K562 (cell line): ENCODE results near the gene RDH13. TPM values are rescaled to one million over a fixed set of nuclear protein-coding genes. Genes with fewer than 3 reads are reported as not detected.

Source experiments
- ATF7 ChIP-seq: fragments of 450-650 bp; IDR thresholded peaks from 2 replicates; pipeline ENCODE4 v1.7.1; 2014; ENCODE audit warnings: mild to moderate bottlenecking, moderate library complexity
- CBX3 ChIP-seq, 2 experiments: IDR thresholded peaks; 1 replicate in 1 of 2; 2 replicates in 1 of 2; pipeline ENCODE4 v1.6.1; 2012; ENCODE audit warnings: inconsistent platforms in 2 of 2, low read length in 2 of 2, borderline replicate concordance in 1 of 2, control low read depth in 1 of 2
- CREM ChIP-seq: IDR thresholded peaks from 2 replicates; pipeline ENCODE4 v1.6.1; 2014; ENCODE audit warnings: antibody characterized with exemption, low read depth
- HDGF ChIP-seq: fragments of 450-650 bp; IDR thresholded peaks from 2 replicates; pipeline ENCODE4 v1.6.1; 2016
- HNRNPL ChIP-seq: fragments of 200-400 bp; formaldehyde crosslinking; IDR thresholded peaks from 2 replicates; pipeline ENCODE4 v1.6.1; 2017; ENCODE audit warnings: low read depth, mild to moderate bottlenecking, low read length
- KAT7 ChIP-seq: sonication (generic); formaldehyde crosslinking; IDR thresholded peaks from 2 replicates; pipeline ENCODE4 v1.8.0; 2022; ENCODE audit warnings: missing genetic modification reagents, mild to moderate bottlenecking, borderline replicate concordance
- LARP7 ChIP-seq: fragments of 450-650 bp; IDR thresholded peaks from 2 replicates; pipeline ENCODE4 v1.6.1; 2016
- MLX ChIP-seq, 2 experiments: fragments of 450-650 bp in 1 of 2; sonication (generic) in 1 of 2; formaldehyde crosslinking; conservative IDR thresholded peaks; 2 replicates each; pipeline versions ENCODE4 v1.4.0 to v1.8.1; 2020 to 2022; ENCODE audit warnings: mild to moderate bottlenecking in 1 of 2, missing genetic modification reagents in 1 of 2
- PTTG1 ChIP-seq: fragments of 450-650 bp; IDR thresholded peaks from 2 replicates; pipeline ENCODE4 v1.6.1; 2016; ENCODE audit warnings: low read depth, mild to moderate bottlenecking, missing genetic modification characterization, missing compliant biosample characterization
- RAD21 ChIP-seq, 2 experiments: fragments of 250-450 bp in 1 of 2; fragments of 450-650 bp in 1 of 2; sonication (Bioruptor Pico) in 1 of 2; formaldehyde crosslinking in 1 of 2; IDR thresholded peaks in 1 of 2; conservative IDR thresholded peaks in 1 of 2; 2 replicates each; pipeline versions ENCODE4 v1.4.0 to v1.8.0; 2020 to 2022; ENCODE audit warnings: mild to moderate bottlenecking in 2 of 2, moderate library complexity in 1 of 2
- RBM22 ChIP-seq: fragments of 200-400 bp; formaldehyde crosslinking; IDR thresholded peaks from 2 replicates; pipeline ENCODE4 v1.6.1; 2018; ENCODE audit warnings: low read length, low read depth; ENCODE audit not compliant: poor library complexity, severe bottlenecking
- RFX7 ChIP-seq: fragments of 250-450 bp; sonication (Bioruptor Pico); IDR thresholded peaks from 2 replicates; pipeline ENCODE4 v1.5.1; 2021; ENCODE audit warnings: mild to moderate bottlenecking
- SAP30 ChIP-seq: fragments of 200-600 bp; sonication (generic); IDR thresholded peaks from 2 replicates; pipeline ENCODE4 v1.6.1; 2012; ENCODE audit warnings: borderline replicate concordance, low read depth, mild to moderate bottlenecking, moderate library complexity, low read length, control low read depth, inconsistent platforms; ENCODE audit not compliant: insufficient read depth, poor library complexity, severe bottlenecking
- SMAD2 ChIP-seq: fragments of 150-350 bp; IDR thresholded peaks from 2 replicates; pipeline ENCODE4 v1.6.1; 2014; ENCODE audit warnings: low read depth, mild to moderate bottlenecking, low read length
- SMAD4 ChIP-seq: fragments of 250-450 bp; sonication (Bioruptor Pico); conservative IDR thresholded peaks from 2 replicates; pipeline ENCODE4 v1.8.0; 2021; ENCODE audit warnings: inconsistent platforms, mild to moderate bottlenecking, moderate library complexity
- SP1 ChIP-seq: sonication (generic); formaldehyde crosslinking; IDR thresholded peaks from 2 replicates; pipeline ENCODE4 v1.8.1; 2022; ENCODE audit warnings: mild to moderate bottlenecking, missing genetic modification reagents
- SRSF9 ChIP-seq: fragments of 200-400 bp; formaldehyde crosslinking; IDR thresholded peaks from 2 replicates; pipeline ENCODE4 v1.6.1; 2017; ENCODE audit warnings: low read depth, low read length, borderline replicate concordance
- TEAD4 ChIP-seq, 2 experiments: sonication (generic) in 1 of 2; formaldehyde crosslinking in 1 of 2; IDR thresholded peaks; 2 replicates each; pipeline versions ENCODE4 v1.6.1 to v1.8.0; 2012 to 2022; ENCODE audit warnings: borderline replicate concordance in 1 of 2, inconsistent platforms in 1 of 2, low read length in 1 of 2, mild to moderate bottlenecking in 1 of 2, missing genetic modification reagents in 1 of 2
- TFAM ChIP-seq: fragments of 250-450 bp; sonication (Bioruptor Pico); conservative IDR thresholded peaks from 2 replicates; pipeline ENCODE4 v1.5.0; 2021; ENCODE audit warnings: mild to moderate bottlenecking, moderate library complexity
- TOE1 ChIP-seq, 2 experiments: fragments of 450-650 bp in 1 of 2; sonication (generic) in 1 of 2; formaldehyde crosslinking in 1 of 2; IDR thresholded peaks; 2 replicates each; pipeline versions ENCODE4 v1.7.1 to v1.8.0; 2016 to 2022; ENCODE audit warnings: borderline replicate concordance in 2 of 2, mild to moderate bottlenecking in 2 of 2, antibody characterized with exemption in 1 of 2, inconsistent platforms in 1 of 2, low read depth in 1 of 2, missing genetic modification reagents in 1 of 2, moderate library complexity in 1 of 2
- ZKSCAN3 ChIP-seq: fragments of 250-450 bp; sonication (Bioruptor Pico); IDR thresholded peaks from 2 replicates; pipeline ENCODE4 v1.4.0; 2020
- ZKSCAN8 ChIP-seq: fragments of 200-800 bp; sonication (Bioruptor generic); IDR thresholded peaks from 2 replicates; pipeline ENCODE4 v1.6.1; 2016; ENCODE audit warnings: missing genetic modification characterization, missing compliant biosample characterization
- ZNF232 ChIP-seq: sonication (generic); formaldehyde crosslinking; IDR thresholded peaks from 2 replicates; pipeline ENCODE4 v1.8.0; 2022; ENCODE audit warnings: mild to moderate bottlenecking, missing genetic modification reagents
- ZNF696 ChIP-seq: fragments of 250-450 bp; sonication (Bioruptor Pico); conservative IDR thresholded peaks from 2 replicates; pipeline ENCODE4 v1.4.0; 2020; ENCODE audit warnings: mild to moderate bottlenecking, moderate library complexity
- ZNF740 ChIP-seq, 3 experiments: fragments of 200-800 bp in 1 of 3; sonication (Bioruptor generic) in 1 of 3; sonication (generic) in 1 of 3; formaldehyde crosslinking in 1 of 3; IDR thresholded peaks; 2 replicates each; pipeline versions ENCODE4 v1.6.1 to v1.8.0; 2016 to 2022; ENCODE audit warnings: mild to moderate bottlenecking in 2 of 3, missing compliant biosample characterization in 2 of 3, missing genetic modification characterization in 2 of 3, missing genetic modification reagents in 1 of 3
- ZNF75A ChIP-seq: fragments of 450-650 bp; formaldehyde crosslinking; IDR thresholded peaks from 2 replicates; pipeline ENCODE4 v1.4.0; 2020; ENCODE audit warnings: mild to moderate bottlenecking
- ZNF778 ChIP-seq: fragments of 450-650 bp; formaldehyde crosslinking; IDR thresholded peaks from 2 replicates; pipeline ENCODE4 v1.4.0; 2020; ENCODE audit warnings: mild to moderate bottlenecking, moderate library complexity
- polyA plus RNA-seq, 8 experiments: library from polyadenylated mRNA; depleted of rRNA in 4 of 8; stranded (reverse) in 5 of 8; unstranded in 3 of 8; fragments of >200 nt; fragmentation: Nextera tagmentation in 2 of 8; fragmentation: Illumina TruSeq in 1 of 8; extraction: Ambion mirVana in 2 of 8; extraction: Trizol in 1 of 8; gene quantifications; 2 replicates each; pipeline versions ENCODE4 v1.2.1 to v1.2.3, GENCODE V29; 2011 to 2014; ENCODE audit warnings: inconsistent platforms in 1 of 8, missing spikeins in 1 of 8
- total RNA-seq, 7 experiments: library from RNA; depleted of rRNA in 6 of 7; stranded (reverse); fragments of >200 nt in 6 of 7; fragmentation: Illumina TruSeq in 2 of 7; extraction: Trizol in 2 of 7; gene quantifications; 2 replicates each; pipeline versions ENCODE4 v1.2.1 to v1.2.3, GENCODE V29; 2011 to 2021; ENCODE audit warnings: low replicate concordance in 1 of 7

RDH13 gene
- total and polyA plus RNA-seq, 9 of the 15 experiments (the other 6 are each of a cell fraction or from before 2014, with no cell fraction given): 7.5 to 70.3 (median 39.5) TPM

- TF ChIP-seq RBM22 (peak; percentile 55), ZNF740 (CRISPR knock-in tag; IDR thresholded peaks at IDR 0.05) (0 out of 2 replicates have a peak, but pooled peaks have one; percentile 24), ZNF740 (tag; IDR thresholded peaks at IDR 0.05) (no peak), MLX (CRISPR knock-in tag; conservative IDR thresholded peaks at IDR 0.05) (no peak), KAT7 (CRISPR knock-in tag) (no peak), ZNF778 (CRISPR knock-in tag) (no peak), RAD21 (CRISPR knock-in tag; conservative IDR thresholded peaks at IDR 0.05 in 1 of 2, IDR thresholded peaks at IDR 0.05 in 1 of 2) (no peak), RFX7 (no peak), ZNF75A (CRISPR knock-in tag) (no peak), HDGF (no peak), ATF7 (0 out of 2 replicates have a peak, but pooled peaks have one; percentile 57), SAP30 (no peak), SP1 (CRISPR knock-in tag) (no peak), CBX3 (IDR thresholded peaks at IDR 0.05; ENCODE audit: borderline replicate concordance in 1 of 2, low read length in 2 of 2) (no peak), ZKSCAN3 (CRISPR knock-in tag) (no peak), ZNF696 (CRISPR knock-in tag) (no peak), SMAD2 (no peak), ZNF232 (CRISPR knock-in tag) (no peak), HNRNPL (no peak), SRSF9 (no peak), TEAD4 (IDR thresholded peaks at IDR 0.05; ENCODE audit: low read length) (peak; percentile 42; the same call in 1 of the 2 replicates), TEAD4 (CRISPR knock-in tag; IDR thresholded peaks at IDR 0.05; ENCODE audit: borderline replicate concordance) (no peak), LARP7 (no peak), PTTG1 (tag) (no peak), SMAD4 (CRISPR knock-in tag) (peak; percentile 64; the same call in 1 of the 2 replicates), TFAM (no peak), TOE1 (IDR thresholded peaks at IDR 0.05; ENCODE audit: borderline replicate concordance) (no peak), TOE1 (CRISPR knock-in tag; IDR thresholded peaks at IDR 0.05; ENCODE audit: borderline replicate concordance, low read depth) (no peak), CREM (peak; percentile 22; the same call in 1 of the 2 replicates), ZKSCAN8 (CRISPR knock-in tag) (no peak)
Observed at GRCh38 chr19:55041627-55042343, 21.2 kb downstream of the RDH13 start (continued).
